Suppressor macrophage (primary cell): ENCODE measurements around the gene CYREN.
A peak's percentile ranks its signal among the peaks of the same experiment; 100 is the strongest.
"Not testable (repeated sequence)": the region's sequence is repeated elsewhere in the genome, so short reads cannot be mapped to it uniquely, and the experiment has no call there.

Experiments used
- DNase-seq, 4 experiments: peaks; one replicate each; pipeline ENCODE4 v3.0.0-alpha.2; 2020 to 2022
- total RNA-seq, 17 experiments: gene quantifications; one replicate each; lab custom pipeline; 2026; ENCODE audit warnings: mixed read lengths in 6 of 17, inconsistent platforms in 3 of 17; lab: John Stamatoyannopoulos, UW

The CYREN gene
- 9.0 to 58.0 (median 35.2) reads per million in 17 experiments for total RNA-seq

GRCh38 chr7:135170274-135170997 lies at the start of gene CYREN:
CYREN (minus strand) TSS chr7:135170707; CDS start chr7:135168922, 1,785 bp downstream.
- peak; percentile 97 to 99 (median 98) for DNase-seq

GRCh38 chr7:135217645-135218509 lies 47.4 kb upstream of the CYREN start:
- no peak for DNase-seq

DNA sequence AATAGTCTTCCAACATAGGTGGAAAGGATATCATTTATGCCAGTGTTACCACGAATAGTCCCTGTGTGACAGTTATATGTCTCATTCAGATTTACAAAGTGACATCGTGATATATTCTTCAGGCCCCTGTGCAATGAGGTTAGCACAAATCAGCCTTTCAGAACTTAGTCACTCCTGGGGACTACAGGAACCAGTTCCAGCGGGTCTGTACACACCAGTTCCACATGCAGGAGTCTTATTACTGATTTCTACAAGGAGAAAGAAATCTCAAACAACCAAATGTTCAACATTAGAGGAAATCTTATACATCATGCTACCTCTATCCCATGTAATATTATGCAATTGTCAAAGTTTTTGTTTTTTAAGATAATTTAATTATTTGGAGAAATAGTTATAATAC lies 45.2 kb upstream of the CYREN start:
- no peak for DNase-seq

- no peak for DNase-seq
These were observed 44.7 kb upstream of the CYREN start for GRCh38 chr7:135215180-135215579.

- no peak for DNase-seq
These were observed 43.3 kb upstream of the CYREN start for GRCh38 chr7:135213831-135214230.

DNA sequence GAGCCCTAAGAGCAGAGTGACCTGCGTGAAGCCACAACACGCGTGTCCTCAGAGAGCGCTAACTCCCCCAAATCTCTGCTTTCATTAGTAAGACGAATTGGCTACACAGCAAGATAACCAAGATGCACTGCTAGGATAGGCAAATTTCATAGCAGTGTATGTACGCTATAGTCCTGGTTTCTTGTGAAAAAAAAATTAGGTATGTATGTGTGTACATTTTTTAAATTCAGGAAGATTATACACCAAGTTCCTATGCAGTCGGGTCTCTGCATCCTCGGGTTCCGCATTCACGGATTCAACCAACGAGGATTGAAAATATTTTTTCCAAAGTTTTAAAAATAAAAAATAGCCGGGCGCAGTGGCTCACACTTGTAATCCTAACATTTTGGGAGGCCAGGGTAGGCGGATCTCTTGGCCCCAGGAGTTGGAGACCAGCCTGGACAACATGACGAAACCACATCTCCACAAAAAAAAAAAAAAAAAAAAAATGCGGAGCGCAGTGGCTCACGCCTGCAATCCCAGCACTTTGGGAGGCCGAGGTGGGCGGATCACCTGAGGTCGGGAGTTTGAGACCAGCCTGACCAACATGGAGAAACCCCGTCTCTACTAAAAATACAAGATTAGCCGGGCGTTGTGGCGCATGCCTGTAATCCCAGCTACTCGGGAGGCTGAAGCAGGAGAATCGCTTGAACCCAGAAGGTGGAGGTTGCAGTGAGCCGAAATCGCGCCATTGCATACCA lies 41.6 kb upstream of the CYREN start:
- not testable (repeated sequence) for DNase-seq

DNA sequence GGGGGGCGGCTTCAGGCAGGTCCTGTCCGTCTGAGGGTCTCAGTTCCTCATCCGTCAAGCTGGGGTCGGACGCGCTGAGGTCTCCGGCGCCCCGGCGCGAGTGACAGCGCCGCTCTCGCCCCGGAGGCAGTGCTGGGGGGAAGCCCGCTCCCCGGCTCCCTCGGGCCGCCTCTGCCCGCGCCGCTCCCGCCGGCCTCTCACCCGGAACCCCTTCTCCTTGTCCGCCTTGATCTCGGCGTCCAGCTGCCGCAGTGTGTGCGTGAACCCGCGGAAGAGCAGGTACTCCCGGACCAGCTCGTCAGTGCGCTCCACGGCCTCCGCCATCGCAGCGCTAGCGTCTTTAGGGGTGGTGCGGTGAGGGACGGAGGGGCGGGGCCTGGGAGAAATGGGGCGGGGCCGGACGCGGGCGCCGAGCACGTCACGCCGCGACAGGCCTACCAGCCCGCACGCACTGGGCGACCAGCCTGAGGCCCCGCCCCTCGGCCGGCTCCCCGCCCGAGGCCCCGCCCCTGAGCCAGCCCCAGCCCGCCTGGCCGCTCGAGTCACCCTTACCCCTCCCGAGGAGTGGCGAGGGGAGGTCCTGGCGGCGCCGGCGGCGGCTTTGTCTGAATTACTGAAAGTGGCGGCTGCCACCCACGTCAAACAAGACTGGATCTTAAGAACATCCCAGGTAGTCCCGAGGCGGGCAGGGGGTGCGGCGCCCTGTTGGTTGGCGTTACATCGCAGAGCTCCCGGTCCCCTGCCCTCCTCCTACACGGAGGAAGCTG lies 40.9 kb upstream of the CYREN start, which contains the start of gene WDR91:
Gene WDR91 (minus strand): TSS at position 348 of the 767 bp plus-strand sequence. CDS start 24 bp downstream, at position 324.
- DNase-seq = peak; percentile 95 to 99 (median 98)

GRCh38 chr7:135210888-135211178 lies 40.3 kb upstream of the CYREN start:
- DNase-seq = peak in 1 of 4 experiments; percentile 52

DNA sequence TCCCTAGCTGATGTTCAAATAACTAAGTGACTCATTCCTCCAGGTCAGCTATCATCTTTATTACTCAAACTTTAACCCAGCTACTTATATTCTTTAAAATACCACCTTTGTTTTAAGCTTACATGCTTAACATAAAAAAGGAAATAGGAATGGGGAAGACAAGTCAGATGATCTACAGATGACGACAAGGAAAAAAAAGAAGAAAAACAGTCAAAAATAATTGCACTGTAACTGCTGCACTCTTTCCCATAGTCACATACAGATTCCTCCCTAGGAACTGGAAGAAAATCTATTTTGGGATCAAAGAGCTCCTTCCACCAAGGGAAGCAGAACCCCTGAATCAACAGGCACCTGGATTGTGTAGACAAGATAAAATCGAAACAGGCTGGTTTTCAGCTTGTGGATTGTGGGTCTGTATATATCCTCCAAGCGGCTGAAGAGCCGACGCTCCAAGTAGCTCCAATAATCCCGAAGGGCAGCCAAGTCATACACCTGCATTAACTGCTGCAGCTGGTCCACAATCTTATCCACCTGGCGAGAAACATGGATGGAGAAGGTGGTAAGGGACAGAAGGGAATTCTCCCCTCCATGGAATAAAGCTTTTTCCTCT lies 38.8 kb upstream of the CYREN start:
- DNase-seq = peak; percentile 30 to 81 (median 60)

DNA sequence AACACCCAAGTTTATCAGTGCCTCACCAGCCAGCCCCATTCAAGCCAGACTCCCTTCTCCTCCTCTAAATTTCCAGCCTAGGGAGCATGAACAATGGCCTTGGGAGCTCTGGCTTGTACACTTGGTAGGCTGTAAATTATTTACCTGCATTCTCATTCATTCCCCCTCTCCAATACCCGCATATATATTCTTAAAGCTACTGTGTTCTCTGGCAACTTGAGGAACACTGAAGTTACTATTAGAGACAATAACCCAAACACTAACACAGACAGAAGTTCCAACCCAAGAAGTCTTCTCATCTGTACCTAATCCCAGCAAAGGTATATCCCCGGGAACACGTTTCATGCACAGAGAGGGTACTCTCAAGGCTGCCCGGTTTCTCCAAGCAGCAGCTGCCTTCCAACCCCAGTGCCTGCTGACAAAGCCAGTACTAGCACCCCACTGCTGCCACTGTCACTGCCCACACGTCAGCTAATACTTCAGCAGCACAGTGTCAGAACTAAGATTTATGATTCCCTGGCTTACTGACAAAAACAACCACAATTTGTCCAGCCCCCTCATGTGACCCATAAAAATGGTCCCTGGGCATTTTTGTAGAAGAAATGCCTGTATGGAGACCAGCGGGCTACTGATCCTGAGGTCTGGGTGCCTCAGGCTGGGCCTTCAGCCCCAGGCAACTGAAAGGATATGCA lies 37.7 kb upstream of the CYREN start:
- DNase-seq = peak; percentile 63 to 80 (median 72)

DNA sequence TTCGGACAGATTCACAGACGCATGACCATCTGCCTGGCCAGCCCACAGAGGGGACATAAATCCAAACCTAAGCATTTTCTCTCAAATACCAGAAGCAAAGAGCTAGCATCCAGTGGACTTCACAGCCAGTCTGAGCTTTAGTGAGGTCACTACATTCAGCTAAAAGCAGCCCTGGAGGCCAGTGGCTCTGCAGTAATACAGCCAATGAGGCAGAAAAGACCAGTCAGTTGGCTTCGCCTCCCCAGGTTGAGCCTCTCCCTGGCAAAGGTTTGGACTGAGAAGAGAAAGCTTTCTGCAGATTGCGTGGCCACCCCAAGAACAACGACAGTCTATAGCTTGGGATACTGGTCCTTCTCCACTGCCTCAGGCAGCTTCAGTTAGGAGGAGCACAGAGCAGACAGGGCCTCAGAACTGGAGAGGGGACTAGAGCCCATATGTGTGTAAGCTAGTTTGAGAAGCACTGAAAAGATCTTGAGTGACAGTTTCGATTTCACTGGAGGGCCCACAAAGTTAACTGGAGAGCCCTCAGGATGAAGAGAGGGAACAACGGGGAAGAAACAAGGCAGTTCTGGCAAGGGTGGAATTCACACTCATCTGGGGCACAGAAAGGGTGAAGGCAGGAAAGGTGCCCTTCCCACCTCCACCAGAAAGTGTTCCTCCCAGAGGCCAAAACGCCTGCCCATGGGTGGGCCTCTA lies 37.0 kb upstream of the CYREN start:
- peak in 3 of 4 experiments; percentile 15 to 27 (median 18) for DNase-seq

- peak; percentile 40 to 73 (median 51) for DNase-seq
These were observed 36.5 kb upstream of the CYREN start for GRCh38 chr7:135206941-135207391.

DNA sequence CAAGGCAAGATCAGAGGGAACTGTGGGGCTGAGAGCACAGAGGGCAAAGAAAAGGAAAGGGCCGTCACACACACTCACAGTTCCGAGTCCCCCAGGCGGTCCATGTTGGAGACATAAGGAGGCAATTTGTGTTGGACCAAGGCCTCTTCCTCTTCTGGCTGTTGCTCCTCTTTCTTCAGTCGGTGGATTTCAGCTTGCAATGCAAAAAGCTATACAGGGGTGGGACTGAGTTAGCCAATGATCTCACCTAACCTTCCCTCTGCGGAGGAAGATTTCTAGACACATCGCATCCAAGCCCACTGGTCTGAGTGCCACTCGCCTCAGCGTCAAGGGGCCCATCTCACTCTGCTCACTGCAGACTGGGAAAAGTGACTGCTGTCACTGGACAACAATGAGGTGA lies 35.3 kb upstream of the CYREN start:
- DNase-seq = no peak

- DNase-seq = no peak
These were observed 34.4 kb upstream of the CYREN start for GRCh38 chr7:135204876-135205275.

DNA sequence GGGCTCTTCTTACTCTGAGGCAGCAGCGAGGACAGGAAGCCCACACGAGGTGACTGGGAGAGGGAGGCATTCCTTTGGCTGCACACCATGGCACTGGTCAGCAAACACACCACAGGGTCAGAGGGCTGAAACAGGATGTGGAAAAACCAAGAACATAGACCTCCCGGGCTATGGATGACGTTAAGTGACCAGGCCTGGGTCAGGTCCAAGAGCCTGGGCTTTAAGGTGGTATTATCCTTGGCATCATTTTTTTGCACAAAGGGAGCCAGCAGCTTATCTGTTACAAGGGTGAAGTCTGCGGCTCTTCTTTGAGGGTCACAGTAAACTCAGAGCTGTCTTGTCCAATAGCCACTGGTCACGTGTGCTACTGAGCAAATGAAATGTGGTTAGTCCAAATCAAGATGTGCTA lies 33.8 kb upstream of the CYREN start:
- no peak for DNase-seq

- DNase-seq = no peak
These were observed 30.8 kb upstream of the CYREN start for GRCh38 chr7:135201350-135201749.

GRCh38 chr7:135200821-135201331 lies 30.4 kb upstream of the CYREN start:
- no peak for DNase-seq

GRCh38 chr7:135199439-135199838 lies 28.9 kb upstream of the CYREN start:
- DNase-seq = no peak

GRCh38 chr7:135197906-135198655 lies 27.6 kb upstream of the CYREN start:
- no peak for DNase-seq
